ENCODE data around the gene ATG16L2.
"Not testable (repeated sequence)": the region's sequence is repeated elsewhere in the genome, so short reads cannot be mapped to it uniquely, and the experiment has no call there.

The ATG16L2 gene

DNA sequence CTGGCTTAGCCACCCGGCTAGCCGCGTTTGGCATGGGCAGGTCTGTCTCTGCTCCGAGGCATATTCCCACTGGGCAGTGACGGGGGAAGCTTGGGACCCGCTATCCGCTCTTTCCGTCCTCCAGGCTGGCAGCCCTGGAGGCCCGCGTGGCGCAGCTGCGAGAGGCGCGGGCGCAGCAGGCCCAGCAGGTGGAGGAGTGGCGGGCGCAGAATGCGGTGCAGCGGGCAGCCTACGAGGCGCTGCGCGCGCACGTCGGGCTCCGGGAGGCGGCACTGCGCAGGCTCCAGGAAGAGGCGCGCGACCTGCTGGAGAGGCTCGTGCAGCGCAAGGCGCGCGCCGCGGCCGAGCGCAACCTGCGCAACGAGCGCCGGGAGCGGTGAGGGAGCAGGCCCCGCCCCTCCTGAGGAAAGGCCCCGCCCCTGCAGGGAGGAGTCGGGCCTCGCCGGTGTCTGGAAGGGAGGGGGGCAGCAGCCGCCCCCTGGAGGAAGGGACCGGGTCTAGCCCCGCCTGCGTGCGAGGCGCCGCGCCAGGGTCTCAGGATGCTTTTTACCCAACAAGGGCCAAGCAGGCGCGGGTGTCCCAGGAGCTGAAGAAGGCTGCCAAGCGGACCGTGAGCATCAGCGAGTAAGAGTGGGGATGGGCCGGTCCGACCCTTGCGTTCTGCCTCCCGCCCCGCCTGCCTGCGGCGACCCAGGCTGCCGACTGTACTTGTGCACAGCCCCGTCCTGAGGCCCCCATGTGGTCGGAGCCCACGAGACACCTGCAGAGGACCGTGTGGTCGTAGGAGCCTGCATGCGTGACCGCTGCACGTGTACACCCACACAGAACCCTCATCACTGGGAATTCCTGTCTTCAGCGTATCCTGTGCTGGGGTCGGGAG lies 7.9 kb downstream of the ATG16L2 start:
- H3K36me3 ChIP-seq (ENCODE audit: insufficient read depth, low read length): peaks cover 10% of the 10 kb centered on the region

DNA sequence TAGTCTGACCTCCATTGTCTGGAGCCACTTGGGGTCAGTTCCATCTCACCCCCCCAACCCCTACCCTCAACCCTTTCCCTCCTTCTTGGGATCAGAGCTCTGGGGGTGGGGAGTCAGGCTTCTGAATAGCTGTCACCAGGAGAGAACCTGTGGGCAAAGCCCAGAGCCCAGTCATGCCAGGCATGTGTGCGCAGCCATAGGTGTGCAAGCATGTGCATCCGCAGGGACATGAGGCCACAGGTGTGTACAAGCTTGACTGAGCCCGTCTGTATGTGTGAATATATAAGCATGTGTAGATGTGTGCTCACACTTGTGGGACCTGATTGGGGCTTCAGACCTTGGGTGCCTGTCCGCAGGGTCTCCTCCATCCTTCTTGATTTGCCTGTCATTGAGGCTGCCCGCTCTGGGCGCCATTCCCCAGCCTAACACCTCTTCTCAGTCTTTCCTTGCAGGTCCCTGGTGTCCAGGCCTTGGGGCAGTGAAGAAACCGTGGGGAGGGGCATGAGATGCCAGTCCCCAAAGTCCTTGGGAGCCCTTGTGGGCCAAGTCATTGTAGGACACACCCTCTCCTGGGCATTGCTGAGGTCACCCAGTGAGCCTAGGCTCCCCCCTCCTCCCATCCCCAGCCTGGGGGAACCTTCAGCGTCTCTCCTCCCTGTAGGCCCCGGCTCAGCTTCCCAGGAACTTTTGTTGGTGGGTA lies 9.0 kb downstream of the ATG16L2 start:
- peaks cover 6% of the 10 kb centered on the region for H3K36me3 ChIP-seq (ENCODE audit: insufficient read depth, low read length)
- no peak overlapping the region for H3K4me3 ChIP-seq (ENCODE audit: low read length)
- H3K9ac ChIP-seq (ENCODE audit: low read depth, low read length): no peak overlapping the region
- no peaks in the 10 kb centered on the region for H3K27me3 ChIP-seq (ENCODE audit: control insufficient read depth, insufficient read depth, low read length)
- no peak overlapping the region for H3K4me2 ChIP-seq (ENCODE audit: low read length)
- no peaks in the 10 kb centered on the region for H3K9me3 ChIP-seq (replicated peaks; ENCODE audit: low read length)
- peaks cover 21% of the 10 kb centered on the region for H3K4me1 ChIP-seq (ENCODE audit: control insufficient read depth, insufficient read depth, low read length)

More for the DNA sequence above, 7.9 kb downstream of the ATG16L2 start:
- Histone ChIP-seq H3K9me3 (replicated peaks; ENCODE audit: low read length) (no peaks in the 10 kb centered on the region), H3K27me3 (ENCODE audit: control insufficient read depth, insufficient read depth, low read length) (no peaks in the 10 kb centered on the region), H3K4me2 (ENCODE audit: low read length) (peak overlapping the region; percentile 92), H3K4me3 (ENCODE audit: low read length) (peak overlapping the region; percentile 71), H3K4me1 (ENCODE audit: control insufficient read depth, insufficient read depth, low read length) (peaks cover 16% of the 10 kb centered on the region), H3K9ac (ENCODE audit: low read depth, low read length) (peak overlapping the region; percentile 58)

DNA sequence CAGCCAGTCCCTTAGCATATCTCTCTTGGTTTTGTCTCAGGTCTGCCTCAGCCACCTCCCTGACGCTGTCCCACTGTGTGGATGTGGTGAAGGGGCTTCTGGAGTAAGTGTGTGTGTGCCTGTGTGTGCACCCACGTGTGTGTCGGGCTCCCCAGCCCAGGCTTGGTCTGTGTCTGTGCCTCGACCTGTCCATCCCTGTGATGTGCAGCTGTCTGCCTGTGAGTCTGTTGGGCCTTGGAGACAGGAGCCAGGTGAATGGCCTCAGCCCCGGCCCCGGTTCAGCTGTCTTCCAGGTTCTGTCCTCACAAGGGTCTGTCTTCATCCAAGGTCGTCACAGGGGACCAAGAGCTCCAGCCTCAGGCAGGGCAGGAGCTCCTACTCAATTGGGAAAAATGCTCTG lies 9.8 kb downstream of the ATG16L2 start:
- Histone ChIP-seq H3K27me3 (ENCODE audit: control insufficient read depth, insufficient read depth, low read length) (no peaks in the 10 kb centered on the region), H3K4me1 (ENCODE audit: control insufficient read depth, insufficient read depth, low read length) (peaks cover 25% of the 10 kb centered on the region), H3K4me3 (ENCODE audit: low read length) (no peak overlapping the region), H3K36me3 (ENCODE audit: insufficient read depth, low read length) (peaks cover 10% of the 10 kb centered on the region), H3K9me3 (replicated peaks; ENCODE audit: low read length) (no peaks in the 10 kb centered on the region), H3K4me2 (ENCODE audit: low read length) (no peak overlapping the region), H3K9ac (ENCODE audit: low read depth, low read length) (no peak overlapping the region)

DNA sequence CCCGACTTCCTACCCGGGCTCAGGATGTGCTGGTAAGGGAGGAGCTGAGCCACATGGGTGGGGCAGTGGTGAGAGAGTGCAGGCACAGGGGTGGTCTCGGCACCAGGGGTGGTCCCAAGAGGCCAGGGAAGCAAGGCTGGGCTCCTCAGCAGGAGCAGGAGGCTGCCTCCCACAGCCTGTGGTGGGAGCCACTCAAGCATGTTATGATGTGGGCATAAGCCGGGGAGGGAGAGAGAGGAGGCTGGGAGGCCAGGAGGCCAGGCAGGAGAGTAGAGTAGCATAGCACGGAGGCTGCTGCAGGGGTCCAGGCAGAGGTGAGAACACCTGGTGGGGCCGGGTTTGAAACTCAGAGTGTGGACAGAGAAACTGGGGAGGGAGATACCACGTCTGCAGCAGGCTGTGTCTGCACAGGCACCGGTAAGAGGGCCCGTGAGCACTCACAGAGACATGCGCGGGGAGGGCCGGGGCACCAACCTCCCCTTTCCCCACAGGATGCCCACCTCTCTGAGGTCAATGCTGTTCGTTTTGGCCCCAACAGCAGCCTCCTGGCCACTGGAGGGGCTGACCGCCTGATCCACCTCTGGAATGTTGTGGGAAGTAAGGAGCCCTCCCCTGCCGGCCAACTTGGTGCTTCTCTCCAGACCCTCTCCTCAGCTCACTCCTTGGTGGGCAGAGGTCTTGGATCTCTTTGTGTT lies 10.7 kb downstream of the ATG16L2 start:
- H3K36me3 ChIP-seq (ENCODE audit: insufficient read depth, low read length): peaks cover 10% of the 10 kb centered on the region
- no peak overlapping the region for H3K9ac ChIP-seq (ENCODE audit: low read depth, low read length)
- no peak overlapping the region for H3K4me3 ChIP-seq (ENCODE audit: low read length)
- H3K4me1 ChIP-seq (ENCODE audit: control insufficient read depth, insufficient read depth, low read length): peaks cover 25% of the 10 kb centered on the region
- no peak overlapping the region for H3K4me2 ChIP-seq (ENCODE audit: low read length)
- H3K27me3 ChIP-seq (ENCODE audit: control insufficient read depth, insufficient read depth, low read length): no peaks in the 10 kb centered on the region
- no peaks in the 10 kb centered on the region for H3K9me3 ChIP-seq (replicated peaks; ENCODE audit: low read length)

DNA sequence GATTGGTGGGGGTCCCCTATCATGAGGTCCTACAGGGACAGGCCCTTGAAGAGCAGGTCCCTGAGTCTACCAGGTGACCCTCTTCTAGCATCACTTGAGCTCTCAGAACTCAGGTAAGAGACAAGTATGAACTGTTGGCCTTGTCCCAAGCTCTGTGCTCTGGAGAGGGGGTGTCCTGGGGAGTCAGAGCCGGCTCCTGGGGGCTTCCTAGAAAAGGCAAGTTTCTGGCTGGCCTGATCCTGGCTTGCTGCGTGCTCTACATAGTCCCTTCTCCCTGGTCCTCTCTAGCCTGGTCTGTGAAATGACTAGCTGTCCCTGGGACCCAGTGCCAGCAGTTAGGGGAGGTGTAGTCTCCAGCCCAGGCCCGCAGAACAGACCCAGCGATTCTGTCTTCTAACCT lies 11.4 kb downstream of the ATG16L2 start:
- H3K9ac ChIP-seq (ENCODE audit: low read depth, low read length): no peak overlapping the region
- H3K36me3 ChIP-seq (ENCODE audit: insufficient read depth, low read length): peaks cover 10% of the 10 kb centered on the region
- peaks cover 25% of the 10 kb centered on the region for H3K4me1 ChIP-seq (ENCODE audit: control insufficient read depth, insufficient read depth, low read length)
- H3K4me3 ChIP-seq (ENCODE audit: low read length): no peak overlapping the region
- H3K27me3 ChIP-seq (ENCODE audit: control insufficient read depth, insufficient read depth, low read length): no peaks in the 10 kb centered on the region
- no peaks in the 10 kb centered on the region for H3K9me3 ChIP-seq (replicated peaks; ENCODE audit: low read length)
- no peak overlapping the region for H3K4me2 ChIP-seq (ENCODE audit: low read length)

DNA sequence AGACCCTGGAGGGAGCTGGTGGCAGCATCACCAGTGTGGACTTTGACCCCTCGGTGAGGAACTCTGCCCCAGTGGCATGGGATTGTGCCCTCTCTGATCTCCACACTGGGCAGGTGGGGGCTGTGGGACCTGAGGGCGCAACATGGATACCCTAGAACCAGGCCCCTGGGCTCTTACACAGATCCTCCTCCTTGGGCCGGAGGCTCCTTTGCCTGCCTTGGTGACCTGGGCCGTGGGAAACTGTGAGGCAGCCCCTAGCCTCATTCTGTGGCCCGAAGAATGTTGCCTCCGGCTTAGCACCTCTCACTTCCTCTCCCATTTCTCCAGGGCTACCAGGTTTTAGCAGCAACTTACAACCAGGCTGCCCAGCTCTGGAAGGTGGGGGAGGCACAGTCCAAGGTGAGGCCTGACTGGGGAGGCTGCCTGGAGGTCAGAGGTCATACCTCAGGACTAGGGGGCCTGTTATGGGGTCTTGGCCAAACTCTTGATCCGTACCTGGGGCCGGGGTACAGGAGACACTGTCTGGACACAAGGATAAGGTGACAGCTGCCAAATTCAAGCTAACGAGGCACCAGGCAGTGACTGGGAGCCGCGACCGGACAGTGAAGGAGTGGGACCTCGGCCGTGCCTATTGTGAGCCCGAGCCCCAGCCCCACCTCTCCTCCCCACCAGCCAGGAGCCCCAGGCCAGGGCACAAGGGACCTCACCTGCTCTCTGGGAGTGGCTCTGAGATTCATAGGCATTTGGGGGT lies 12.2 kb downstream of the ATG16L2 start:
- no peak overlapping the region for H3K4me2 ChIP-seq (ENCODE audit: low read length)
- H3K9ac ChIP-seq (ENCODE audit: low read depth, low read length): no peak overlapping the region
- H3K36me3 ChIP-seq (ENCODE audit: insufficient read depth, low read length): peaks cover 10% of the 10 kb centered on the region
- no peaks in the 10 kb centered on the region for H3K27me3 ChIP-seq (ENCODE audit: control insufficient read depth, insufficient read depth, low read length)
- H3K4me1 ChIP-seq (ENCODE audit: control insufficient read depth, insufficient read depth, low read length): peaks cover 20% of the 10 kb centered on the region
- no peak overlapping the region for H3K4me3 ChIP-seq (ENCODE audit: low read length)
- no peaks in the 10 kb centered on the region for H3K9me3 ChIP-seq (replicated peaks; ENCODE audit: low read length)

DNA sequence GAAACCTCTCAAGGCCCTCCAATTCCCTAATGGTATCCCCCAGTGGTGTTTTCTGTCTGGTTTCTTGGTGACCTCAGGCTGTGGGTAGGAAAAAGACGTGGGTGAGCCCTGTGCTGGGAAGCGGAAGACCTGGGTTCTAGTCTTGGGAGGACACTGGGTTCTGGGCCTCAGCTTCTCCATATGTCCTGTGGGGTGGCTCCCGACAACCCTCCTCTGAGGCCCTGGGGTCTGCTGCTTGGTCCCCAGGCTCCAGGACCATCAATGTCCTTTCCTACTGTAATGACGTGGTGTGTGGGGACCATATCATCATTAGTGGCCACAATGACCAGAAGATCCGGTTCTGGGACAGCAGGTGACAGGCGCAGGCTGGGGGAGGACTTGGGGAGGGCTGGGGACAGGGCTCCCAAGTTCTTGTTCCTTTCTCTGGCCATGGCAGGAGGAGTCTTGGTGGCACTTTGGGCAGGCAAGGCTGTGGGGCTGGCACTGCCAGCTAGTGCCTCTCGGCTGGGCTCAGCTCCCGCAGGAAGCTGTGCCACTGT lies 12.8 kb downstream of the ATG16L2 start:
- Histone ChIP-seq H3K4me3 (ENCODE audit: low read length) (no peak overlapping the region), H3K9me3 (replicated peaks; ENCODE audit: low read length) (no peaks in the 10 kb centered on the region), H3K27me3 (ENCODE audit: control insufficient read depth, insufficient read depth, low read length) (no peaks in the 10 kb centered on the region), H3K4me2 (ENCODE audit: low read length) (no peak overlapping the region), H3K9ac (ENCODE audit: low read depth, low read length) (no peak overlapping the region), H3K4me1 (ENCODE audit: control insufficient read depth, insufficient read depth, low read length) (peaks cover 20% of the 10 kb centered on the region), H3K36me3 (ENCODE audit: insufficient read depth, low read length) (peaks cover 12% of the 10 kb centered on the region)

DNA sequence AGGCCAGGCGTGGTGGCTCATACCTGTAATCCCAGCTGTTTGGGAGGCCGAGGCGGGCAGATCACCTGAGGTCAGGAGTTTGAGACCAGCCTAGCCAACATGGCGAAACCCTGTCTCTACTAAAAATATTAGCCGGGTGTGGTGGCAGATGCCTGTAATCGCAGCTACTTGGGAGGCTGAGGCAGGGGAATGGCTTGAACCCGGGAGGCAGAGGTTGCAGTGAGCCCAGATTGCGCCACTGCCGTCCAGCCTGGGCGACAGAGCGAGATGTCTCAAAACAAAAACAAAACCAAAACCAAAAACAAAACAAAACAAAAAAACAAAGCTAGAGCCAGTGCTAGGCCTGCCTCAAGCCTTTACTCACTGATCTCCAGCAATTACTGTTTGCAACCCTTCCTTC lies 13.4 kb downstream of the ATG16L2 start:
- H3K4me2 ChIP-seq (ENCODE audit: low read length): peak overlapping the region; percentile 26

DNA sequence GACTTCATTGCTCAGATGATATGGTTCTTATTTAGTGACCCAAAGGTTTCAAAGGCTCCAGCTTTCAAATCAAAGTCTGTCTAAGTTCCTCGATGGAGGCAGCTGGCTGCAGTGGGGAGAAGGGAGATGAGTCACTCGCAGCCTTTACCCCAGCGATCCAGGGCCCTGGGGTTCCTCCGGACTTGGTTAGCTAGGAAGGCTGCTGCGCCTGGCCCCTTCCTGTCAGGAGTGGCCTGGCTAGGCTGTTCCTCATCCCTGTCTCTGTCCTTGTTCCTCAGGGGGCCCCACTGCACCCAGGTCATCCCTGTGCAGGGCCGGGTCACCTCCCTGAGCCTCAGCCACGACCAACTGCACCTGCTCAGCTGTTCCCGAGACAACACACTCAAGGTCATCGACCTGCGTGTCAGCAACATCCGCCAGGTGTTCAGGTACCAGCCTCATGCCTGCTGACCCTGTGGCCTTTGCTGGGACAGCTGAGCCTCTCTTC lies 13.9 kb downstream of the ATG16L2 start:
- H3K9ac ChIP-seq (ENCODE audit: low read depth, low read length): no peak overlapping the region

More for the DNA sequence above, 13.4 kb downstream of the ATG16L2 start:
- not testable (repeated sequence) for H3K9me3 ChIP-seq (replicated peaks; ENCODE audit: low read length); H3K9ac ChIP-seq (ENCODE audit: low read depth, low read length); H3K27me3 ChIP-seq (ENCODE audit: control insufficient read depth, insufficient read depth, low read length); H3K4me3 ChIP-seq (ENCODE audit: low read length)
- H3K36me3 ChIP-seq (ENCODE audit: insufficient read depth, low read length): peaks cover 13% of the 10 kb centered on the region
- peaks cover 14% of the 10 kb centered on the region for H3K4me1 ChIP-seq (ENCODE audit: control insufficient read depth, insufficient read depth, low read length)

DNA sequence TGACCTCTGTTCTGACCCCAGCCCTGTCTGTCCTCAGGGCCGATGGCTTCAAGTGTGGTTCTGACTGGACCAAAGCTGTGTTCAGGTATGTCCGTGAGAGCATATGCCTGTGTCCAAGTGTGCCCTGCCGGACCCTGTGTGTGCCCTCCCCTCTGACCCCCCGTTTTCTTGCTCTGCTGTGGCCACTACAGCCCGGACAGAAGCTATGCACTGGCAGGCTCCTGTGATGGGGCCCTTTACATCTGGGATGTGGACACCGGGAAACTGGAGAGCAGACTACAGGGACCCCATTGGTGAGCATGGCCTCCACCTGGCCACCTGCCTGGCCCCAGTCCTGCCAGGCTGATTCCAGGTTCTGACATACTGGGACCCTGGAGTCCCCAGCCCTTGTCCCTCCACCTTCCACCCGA lies 14.5 kb downstream of the ATG16L2 start:
- no peak overlapping the region for H3K4me3 ChIP-seq (ENCODE audit: low read length)
- no peaks in the 10 kb centered on the region for H3K27me3 ChIP-seq (ENCODE audit: control insufficient read depth, insufficient read depth, low read length)
- peaks cover 13% of the 10 kb centered on the region for H3K36me3 ChIP-seq (ENCODE audit: insufficient read depth, low read length)
- H3K4me2 ChIP-seq (ENCODE audit: low read length): no peak overlapping the region
- H3K9ac ChIP-seq (ENCODE audit: low read depth, low read length): no peak overlapping the region
- H3K9me3 ChIP-seq (replicated peaks; ENCODE audit: low read length): no peaks in the 10 kb centered on the region
- H3K4me1 ChIP-seq (ENCODE audit: control insufficient read depth, insufficient read depth, low read length): peaks cover 14% of the 10 kb centered on the region

More for the DNA sequence above, 13.9 kb downstream of the ATG16L2 start:
- H3K9me3 ChIP-seq (replicated peaks; ENCODE audit: low read length): no peaks in the 10 kb centered on the region
- peaks cover 13% of the 10 kb centered on the region for H3K36me3 ChIP-seq (ENCODE audit: insufficient read depth, low read length)
- no peaks in the 10 kb centered on the region for H3K27me3 ChIP-seq (ENCODE audit: control insufficient read depth, insufficient read depth, low read length)
- peaks cover 14% of the 10 kb centered on the region for H3K4me1 ChIP-seq (ENCODE audit: control insufficient read depth, insufficient read depth, low read length)
- H3K4me3 ChIP-seq (ENCODE audit: low read length): no peak overlapping the region
- H3K4me2 ChIP-seq (ENCODE audit: low read length): peak overlapping the region; percentile 26

Data from skeletal muscle satellite cell (primary cell).